Measurements from ENCODE around the gene PPP3CA.
"Not testable (repeated sequence)": the region's sequence is repeated elsewhere in the genome, so short reads cannot be mapped to it uniquely, and the experiment has no call there.

PPP3CA gene

GRCh38 chr4:101200561-101200960, 146.8 kb downstream of the PPP3CA start:
- DNase-seq = no peak

GRCh38 chr4:101199507-101200285, 147.6 kb downstream of the PPP3CA start:
- DNase-seq = no peak

GRCh38 chr4:101198682-101199339, 148.5 kb downstream of the PPP3CA start:
- DNase-seq = no peak

GRCh38 chr4:101197350-101197749, 150.0 kb downstream of the PPP3CA start:
- DNase-seq = peak; percentile 6

- no peak for DNase-seq
Measured at GRCh38 chr4:101192244-101192643, 155.1 kb downstream of the PPP3CA start.

- DNase-seq = no peak
Measured at GRCh38 chr4:101191302-101192098, 155.8 kb downstream of the PPP3CA start.

- DNase-seq = no peak
Measured at GRCh38 chr4:101190751-101191150, 156.6 kb downstream of the PPP3CA start.

- no peak for DNase-seq
Measured at GRCh38 chr4:101188906-101189305, 158.4 kb downstream of the PPP3CA start.

GRCh38 chr4:101187841-101188240, 159.5 kb downstream of the PPP3CA start:
- DNase-seq = no peak

GRCh38 chr4:101186567-101187184, 160.7 kb downstream of the PPP3CA start:
- DNase-seq = no peak

- DNase-seq = no peak
Measured at GRCh38 chr4:101184668-101185067, 162.7 kb downstream of the PPP3CA start.

- no peak for DNase-seq
Measured at GRCh38 chr4:101183666-101184373, 163.5 kb downstream of the PPP3CA start.

GRCh38 chr4:101183221-101183620, 164.1 kb downstream of the PPP3CA start:
- DNase-seq = no peak

- not testable (repeated sequence) for DNase-seq
Measured at GRCh38 chr4:101182688-101183087, 164.6 kb downstream of the PPP3CA start.

GRCh38 chr4:101178731-101179130, 168.6 kb downstream of the PPP3CA start:
- no peak for DNase-seq

GRCh38 chr4:101177154-101177553, 170.2 kb downstream of the PPP3CA start:
- DNase-seq = no peak

- no peak for DNase-seq
Measured at GRCh38 chr4:101175896-101176676, 171.2 kb downstream of the PPP3CA start.

GRCh38 chr4:101174679-101175345, 172.5 kb downstream of the PPP3CA start:
- DNase-seq = no peak

- no peak for DNase-seq
Measured at GRCh38 chr4:101172369-101172768, 175.0 kb downstream of the PPP3CA start.

GRCh38 chr4:101171747-101172146, 175.6 kb downstream of the PPP3CA start:
- no peak for DNase-seq
